Small intestine (tissue), 7 donors: ENCODE data around the gene NLRP1. TPM values are rescaled to one million over a fixed set of nuclear protein-coding genes. Genes with fewer than 3 reads are reported as not detected.

Experiments used
- DNase-seq, 2 donors: peaks; one replicate each; pipeline versions ENCODE4 v3.0.0 to v3.0.0-alpha.2; 2013
- FAIRE-seq: peaks from 2 replicates; lab custom pipeline; 2012; peaks lifted over from hg19 to GRCh38; lab: Jason Lieb, UNC
- H3K27ac ChIP-seq, 3 donors: one replicate each; pipeline ENCODE4 v1.5.1; 2013; ENCODE audit warnings: low read length in 2 of 3, mild to moderate bottlenecking in 2 of 3, control low read depth in 1 of 3, inconsistent platforms in 1 of 3, low read depth in 1 of 3, moderate library complexity in 1 of 3
- H3K27me3 ChIP-seq, 3 donors: one replicate each; pipeline ENCODE4 v1.6.1; 2013; ENCODE audit warnings: low read length in 3 of 3, inconsistent platforms in 1 of 3; ENCODE audit not compliant: control insufficient read depth in 3 of 3, insufficient read depth in 3 of 3
- H3K36me3 ChIP-seq, 3 donors: one replicate each; pipeline ENCODE4 v1.6.1; 2013; ENCODE audit warnings: low read length in 3 of 3, inconsistent platforms in 1 of 3, low read depth in 1 of 3, mild to moderate bottlenecking in 1 of 3, moderate library complexity in 1 of 3; ENCODE audit not compliant: control insufficient read depth in 3 of 3, insufficient read depth in 2 of 3
- H3K4me1 ChIP-seq, 3 donors: one replicate each; pipeline ENCODE4 v1.6.1; 2013; ENCODE audit warnings: low read length in 2 of 3, inconsistent platforms in 1 of 3, low read depth in 1 of 3, mild to moderate bottlenecking in 1 of 3, moderate library complexity in 1 of 3; ENCODE audit not compliant: control insufficient read depth in 3 of 3, insufficient read depth in 2 of 3
- H3K4me3 ChIP-seq, 3 donors: one replicate each; pipeline ENCODE4 v1.5.1; 2013; ENCODE audit warnings: low read length in 3 of 3, control low read depth in 1 of 3, inconsistent platforms in 1 of 3, low read depth in 1 of 3, mild to moderate bottlenecking in 1 of 3, moderate library complexity in 1 of 3
- H3K9me3 ChIP-seq, 2 donors: one replicate each; pipeline ENCODE4 v1.6.1; 2013; ENCODE audit warnings: low read depth in 1 of 2, low read length in 1 of 2; ENCODE audit not compliant: control insufficient read depth in 2 of 2, insufficient read depth in 1 of 2
- WGBS, 3 donors: extraction: QIAGEN DNeasy Blood & Tissue Kit; methylation state at CpG; one replicate each; pipeline ENCODE4 v1.1.7; 2013; 5-methylcytosine and 5-hydroxymethylcytosine counted together
- polyA plus RNA-seq, 4 donors: library from polyadenylated mRNA; stranded (reverse) in 3 of 4; unstranded in 1 of 4; fragments of 200-250 nt in 3 of 4; fragments of 120-200 nt in 1 of 4; gene quantifications; one replicate each; pipeline versions ENCODE4 v1.2.1 to v1.2.3, GENCODE V29; 2013
- donor health status: healthy with polysubstance abuse.
- donor health status: control.
- donor health status: control.
- donor health status: Bipolar disorder and iron deficiency.
- donor health status: healthy.

Gene NLRP1
- polyA plus RNA-seq, 4 donors, result 2.2 to 12.8 (median 8.1) TPM

- Histone ChIP-seq H3K27ac (no peak overlapping the region), H3K9me3 (no peaks in the 10 kb centered on the region), H3K36me3 (no peaks in the 10 kb centered on the region), H3K27me3 (peaks cover 0 to 6% (median 0%) of the 10 kb centered on the region in 3 donors), H3K4me3 (no peak overlapping the region), H3K4me1 (no peaks in the 10 kb centered on the region)
- 56 to 66% (median 57%) methylated on average over 4 of the region's 4 CpGs for WGBS, 3 donors
- FAIRE-seq (no peak), DNase-seq (no peak)
Measured at GRCh38 chr17:5621026-5621425, 36.7 kb upstream of the NLRP1 start.

- Histone ChIP-seq H3K4me1 (no peaks in the 10 kb centered on the region), H3K9me3 (no peaks in the 10 kb centered on the region), H3K36me3 (no peaks in the 10 kb centered on the region), H3K4me3 (no peak overlapping the region), H3K27ac (no peak overlapping the region), H3K27me3 (peaks cover 0 to 6% (median 0%) of the 10 kb centered on the region in 3 donors)
- FAIRE-seq, result no peak
- WGBS, 3 donors, result 73 to 76% (median 75%) methylated on average over 20 of the region's 20 CpGs
- DNase-seq, result no peak
Measured at GRCh38 chr17:5619088-5619740, 34.9 kb upstream of the NLRP1 start.

GRCh38 chr17:5618476-5618875, 34.2 kb upstream of the NLRP1 start:
- H3K4me1 ChIP-seq, result no peaks in the 10 kb centered on the region
- H3K36me3 ChIP-seq, result no peaks in the 10 kb centered on the region
- no peak for DNase-seq
- no peak overlapping the region for H3K27ac ChIP-seq
- 60 to 76% (median 71%) methylated on average over 2 of the region's 2 CpGs for WGBS, 3 donors
- no peaks in the 10 kb centered on the region for H3K9me3 ChIP-seq
- no peak for FAIRE-seq
- H3K27me3 ChIP-seq, result peaks cover 0 to 6% (median 0%) of the 10 kb centered on the region in 3 donors
- H3K4me3 ChIP-seq, result no peak overlapping the region

- DNase-seq (no peak), FAIRE-seq (no peak)
- 71 to 88% (median 81%) methylated on average over 2 of the region's 2 CpGs for WGBS, 3 donors
- Histone ChIP-seq H3K36me3 (no peaks in the 10 kb centered on the region), H3K27me3 (peaks cover 0 to 2% (median 0%) of the 10 kb centered on the region in 3 donors), H3K9me3 (no peaks in the 10 kb centered on the region), H3K27ac (no peak overlapping the region), H3K4me3 (no peak overlapping the region), H3K4me1 (no peaks in the 10 kb centered on the region)
Measured at GRCh38 chr17:5615476-5615875, 31.2 kb upstream of the NLRP1 start.

- Histone ChIP-seq H3K27me3 (peaks cover 0 to 6% (median 0%) of the 10 kb centered on the region in 3 donors), H3K27ac (no peak overlapping the region), H3K4me1 (no peaks in the 10 kb centered on the region), H3K9me3 (no peaks in the 10 kb centered on the region), H3K4me3 (no peak overlapping the region), H3K36me3 (no peaks in the 10 kb centered on the region)
- FAIRE-seq (no peak), DNase-seq (no peak)
- 44 to 63% (median 45%) methylated on average over 6 of the region's 6 CpGs for WGBS, 3 donors
Measured at GRCh38 chr17:5610956-5611355, 26.6 kb upstream of the NLRP1 start.

GRCh38 chr17:5608399-5609112, 24.2 kb upstream of the NLRP1 start:
- FAIRE-seq (no peak), DNase-seq (no peak)
- H3K4me3 ChIP-seq, result no peak overlapping the region
- no peak overlapping the region for H3K27ac ChIP-seq
- whole genome bisulfite sequencing, 3 donors, result 65 to 69% (median 67%) methylated on average over 12 of the region's 12 CpGs
- H3K36me3 ChIP-seq, result no peaks in the 10 kb centered on the region
- H3K9me3 ChIP-seq, result no peaks in the 10 kb centered on the region
- no peaks in the 10 kb centered on the region for H3K4me1 ChIP-seq
- peaks cover 0 to 10% (median 0%) of the 10 kb centered on the region in 3 donors for H3K27me3 ChIP-seq

- 59 to 66% (median 61%) methylated on average over 3 of the region's 3 CpGs for WGBS, 3 donors
- H3K27me3 ChIP-seq, result peaks cover 0 to 10% (median 0%) of the 10 kb centered on the region in 3 donors
- H3K9me3 ChIP-seq, result no peaks in the 10 kb centered on the region
- no peak overlapping the region for H3K4me3 ChIP-seq
- no peaks in the 10 kb centered on the region for H3K36me3 ChIP-seq
- DNase-seq (no peak), FAIRE-seq (no peak)
- no peaks in the 10 kb centered on the region for H3K4me1 ChIP-seq
- no peak overlapping the region for H3K27ac ChIP-seq
Measured at GRCh38 chr17:5607946-5608345, 23.6 kb upstream of the NLRP1 start.

- no peak for DNase-seq
- Histone ChIP-seq H3K27me3 (peaks cover 0 to 11% (median 0%) of the 10 kb centered on the region in 3 donors), H3K36me3 (no peaks in the 10 kb centered on the region), H3K4me1 (no peaks in the 10 kb centered on the region), H3K9me3 (no peaks in the 10 kb centered on the region), H3K27ac (no peak overlapping the region), H3K4me3 (no peak overlapping the region)
- FAIRE-seq, result no peak
- 43 to 60% (median 50%) methylated on average over 4 of the region's 4 CpGs for WGBS, 3 donors
Measured at GRCh38 chr17:5605452-5605851, 21.1 kb upstream of the NLRP1 start.
